ENCODE measurements around the gene DIABLO.
"Not testable (repeated sequence)": the region's sequence is repeated elsewhere in the genome, so short reads cannot be mapped to it uniquely, and the experiment has no call there.

DIABLO gene

DNA sequence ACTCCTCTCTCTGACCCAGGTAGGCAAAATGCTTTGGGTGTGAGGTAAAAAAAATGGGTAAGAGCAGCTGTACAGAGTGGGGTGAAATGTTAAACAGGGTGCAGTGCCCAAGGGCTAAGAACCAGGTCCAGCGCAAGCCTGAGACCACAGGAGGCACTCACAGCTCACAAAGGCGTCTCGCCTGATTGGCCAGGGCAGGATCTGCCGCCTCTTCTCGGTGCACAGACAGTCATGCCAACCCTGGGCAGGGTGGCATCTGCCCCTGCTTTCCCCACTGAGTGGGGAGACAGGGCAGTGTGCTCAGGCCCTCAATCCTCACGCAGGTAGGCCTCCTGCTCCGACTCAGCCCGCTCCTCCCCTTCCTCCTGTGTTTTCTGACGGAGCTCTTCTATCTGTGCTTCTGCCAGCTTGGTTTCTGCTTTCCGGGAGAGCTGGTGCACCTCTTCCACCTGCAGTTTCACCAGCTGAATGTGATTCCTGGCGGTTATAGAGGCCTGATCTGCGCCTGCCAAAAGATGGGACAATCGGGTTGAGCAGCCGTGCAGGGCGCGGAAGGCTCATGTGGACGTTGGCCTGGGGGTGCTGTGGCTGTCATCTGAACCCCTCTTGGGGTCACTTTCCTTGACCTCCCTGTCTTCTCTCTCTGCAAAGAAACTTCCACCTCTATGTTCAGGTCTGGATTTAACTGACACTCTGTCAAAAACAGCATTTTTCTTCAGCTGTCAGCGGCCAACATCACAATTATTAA, 17.6 kb downstream of the DIABLO start:
- no peak for DNase-seq (ENCODE audit: low read depth in 2 of 2)

DNA sequence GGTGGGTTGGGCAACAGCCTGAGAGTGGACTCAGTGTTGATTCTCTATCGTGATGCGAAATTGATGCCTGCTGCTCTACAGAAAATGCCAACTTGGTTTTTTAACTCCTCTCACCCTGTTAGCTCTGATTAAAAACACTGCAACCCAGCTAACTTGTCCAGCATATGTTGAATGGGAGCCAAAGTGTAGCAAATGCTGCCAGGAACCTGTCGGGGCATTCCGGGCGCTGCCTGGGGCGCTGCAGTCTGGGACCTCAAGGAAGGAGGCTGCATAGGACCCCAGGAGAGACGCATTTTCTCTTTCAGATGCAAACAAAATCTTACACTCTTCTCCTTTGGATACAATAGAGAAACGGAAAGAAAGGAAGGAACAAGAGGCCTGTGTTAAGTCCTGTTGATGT, 18.5 kb downstream of the DIABLO start:
- DNase-seq (ENCODE audit: low read depth in 2 of 2) = no peak

DNA sequence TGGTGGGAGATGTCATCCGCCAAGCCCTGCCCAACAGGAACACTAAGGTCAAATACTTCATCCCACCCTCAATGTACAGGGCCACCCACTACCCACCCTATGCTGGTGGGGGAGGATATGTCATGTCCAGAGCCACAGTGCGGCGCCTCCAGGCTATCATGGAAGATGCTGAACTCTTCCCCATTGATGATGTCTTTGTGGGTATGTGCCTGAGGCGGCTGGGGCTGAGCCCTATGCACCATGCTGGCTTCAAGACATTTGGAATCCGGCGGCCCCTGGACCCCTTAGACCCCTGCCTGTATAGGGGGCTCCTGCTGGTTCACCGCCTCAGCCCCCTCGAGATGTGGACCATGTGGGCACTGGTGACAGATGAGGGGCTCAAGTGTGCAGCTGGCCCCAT, 18.9 kb downstream of the DIABLO start:
- no peak for DNase-seq (ENCODE audit: low read depth in 2 of 2)

DNA sequence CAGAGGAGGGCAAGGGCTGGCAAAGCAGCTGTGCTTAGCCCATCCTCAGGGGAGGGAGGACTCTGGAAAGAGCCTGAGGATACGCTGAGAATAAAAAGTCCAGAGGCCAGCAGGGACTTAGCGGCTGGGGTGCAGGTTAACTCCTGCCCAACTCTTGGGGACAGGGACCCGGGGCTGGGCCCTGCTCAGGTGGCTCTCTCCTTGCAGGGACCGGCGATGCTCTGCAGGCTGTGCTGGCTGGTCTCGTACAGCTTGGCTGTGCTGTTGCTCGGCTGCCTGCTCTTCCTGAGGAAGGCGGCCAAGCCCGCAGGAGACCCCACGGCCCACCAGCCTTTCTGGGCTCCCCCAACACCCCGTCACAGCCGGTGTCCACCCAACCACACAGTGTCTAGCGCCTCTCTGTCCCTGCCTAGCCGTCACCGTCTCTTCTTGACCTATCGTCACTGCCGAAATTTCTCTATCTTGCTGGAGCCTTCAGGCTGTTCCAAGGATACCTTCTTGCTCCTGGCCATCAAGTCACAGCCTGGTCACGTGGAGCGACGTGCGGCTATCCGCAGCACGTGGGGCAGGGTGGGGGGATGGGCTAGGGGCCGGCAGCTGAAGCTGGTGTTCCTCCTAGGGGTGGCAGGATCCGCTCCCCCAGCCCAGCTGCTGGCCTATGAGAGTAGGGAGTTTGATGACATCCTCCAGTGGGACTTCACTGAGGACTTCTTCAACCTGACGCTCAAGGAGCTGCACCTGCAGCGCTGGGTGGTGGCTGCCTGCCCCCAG, 19.6 kb downstream of the DIABLO start:
- no peak for DNase-seq (ENCODE audit: low read depth in 2 of 2)

DNA sequence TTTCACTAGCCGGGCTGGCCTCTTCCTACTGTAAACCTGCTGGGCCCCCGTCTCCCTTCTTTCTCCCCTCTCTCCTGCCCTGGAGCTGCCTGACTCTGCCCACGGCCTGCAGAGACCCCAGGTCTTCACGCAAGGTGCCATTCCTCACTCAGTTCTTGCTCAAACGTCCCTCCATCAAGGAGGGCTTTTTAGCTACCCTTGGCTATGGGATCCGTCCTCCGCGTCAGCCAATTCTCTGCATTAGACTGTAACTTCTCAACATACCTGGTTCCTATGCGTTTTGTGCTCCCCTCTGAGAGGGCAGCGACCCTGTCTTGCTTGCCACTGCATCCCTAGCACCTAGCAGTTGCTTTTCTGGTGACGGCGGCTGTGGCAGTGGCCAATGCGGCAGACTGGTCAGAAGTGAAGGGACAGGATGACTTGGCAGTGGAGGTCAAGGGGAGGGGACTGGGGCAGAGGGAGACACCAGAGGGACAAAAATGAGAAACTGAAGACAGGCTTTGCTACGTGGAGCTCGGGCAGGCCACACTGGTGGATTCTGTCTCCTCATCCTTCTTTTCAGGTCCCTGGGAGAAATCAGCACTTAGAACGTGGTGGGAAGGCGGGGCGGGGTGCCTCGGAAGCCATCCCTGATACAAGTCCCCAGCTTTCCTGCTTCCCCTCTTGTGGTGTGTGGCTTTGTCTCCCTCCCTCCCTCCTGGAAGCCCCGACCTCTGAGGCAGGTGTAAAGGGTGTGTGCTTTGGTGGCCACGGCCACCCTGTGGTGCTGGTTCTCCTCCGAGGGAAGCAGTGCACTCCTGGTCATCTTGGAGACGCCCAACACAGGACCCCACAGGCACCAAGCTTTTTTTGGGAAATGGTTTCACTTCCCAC, 20.6 kb downstream of the DIABLO start:
- DNase-seq (ENCODE audit: low read depth in 2 of 2) = no peak

DNA sequence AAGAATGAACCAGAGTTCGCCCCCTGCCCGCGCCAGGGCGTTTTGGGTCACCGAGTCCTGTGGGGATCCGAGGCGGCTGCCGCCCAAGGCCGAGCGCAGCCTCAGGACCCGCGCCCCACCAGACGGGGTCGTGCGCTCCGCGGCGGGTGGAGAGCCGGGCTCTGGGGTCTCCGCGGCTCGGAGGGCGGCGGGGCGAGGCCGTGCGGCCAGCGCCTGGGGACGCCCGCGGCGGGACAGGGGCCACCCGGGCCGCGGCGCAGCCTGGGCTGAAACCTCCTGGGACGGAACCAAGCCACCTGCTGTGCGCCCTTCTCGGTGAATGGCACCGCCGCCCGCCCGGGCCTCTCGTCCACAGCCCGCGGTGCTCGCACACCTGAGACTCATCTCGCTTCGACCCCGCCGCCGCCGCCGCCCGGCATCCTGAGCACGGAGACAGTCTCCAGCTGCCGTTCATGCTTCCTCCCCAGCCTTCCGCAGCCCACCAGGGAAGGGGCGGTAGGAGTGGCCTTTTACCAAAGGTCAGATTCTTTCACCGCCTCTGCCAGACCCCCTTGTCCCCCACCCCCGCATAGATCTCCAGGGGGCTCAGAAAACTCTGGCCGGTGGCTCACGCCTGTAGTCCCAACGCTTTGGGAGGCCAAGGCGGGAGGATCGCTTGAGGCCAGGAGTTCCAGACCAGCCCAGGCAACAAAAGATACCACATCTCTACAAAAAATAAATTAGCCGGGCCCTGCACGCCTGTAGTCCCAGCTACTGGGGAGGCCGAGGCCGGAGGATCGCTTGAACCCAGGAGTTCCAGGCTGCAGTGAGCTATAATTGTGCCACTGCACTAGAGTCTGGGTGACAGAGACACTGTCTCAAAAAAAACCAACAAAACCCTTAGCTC, 21.4 kb downstream of the DIABLO start:
- DNase-seq (ENCODE audit: low read depth in 2 of 2) = no peak

DNA sequence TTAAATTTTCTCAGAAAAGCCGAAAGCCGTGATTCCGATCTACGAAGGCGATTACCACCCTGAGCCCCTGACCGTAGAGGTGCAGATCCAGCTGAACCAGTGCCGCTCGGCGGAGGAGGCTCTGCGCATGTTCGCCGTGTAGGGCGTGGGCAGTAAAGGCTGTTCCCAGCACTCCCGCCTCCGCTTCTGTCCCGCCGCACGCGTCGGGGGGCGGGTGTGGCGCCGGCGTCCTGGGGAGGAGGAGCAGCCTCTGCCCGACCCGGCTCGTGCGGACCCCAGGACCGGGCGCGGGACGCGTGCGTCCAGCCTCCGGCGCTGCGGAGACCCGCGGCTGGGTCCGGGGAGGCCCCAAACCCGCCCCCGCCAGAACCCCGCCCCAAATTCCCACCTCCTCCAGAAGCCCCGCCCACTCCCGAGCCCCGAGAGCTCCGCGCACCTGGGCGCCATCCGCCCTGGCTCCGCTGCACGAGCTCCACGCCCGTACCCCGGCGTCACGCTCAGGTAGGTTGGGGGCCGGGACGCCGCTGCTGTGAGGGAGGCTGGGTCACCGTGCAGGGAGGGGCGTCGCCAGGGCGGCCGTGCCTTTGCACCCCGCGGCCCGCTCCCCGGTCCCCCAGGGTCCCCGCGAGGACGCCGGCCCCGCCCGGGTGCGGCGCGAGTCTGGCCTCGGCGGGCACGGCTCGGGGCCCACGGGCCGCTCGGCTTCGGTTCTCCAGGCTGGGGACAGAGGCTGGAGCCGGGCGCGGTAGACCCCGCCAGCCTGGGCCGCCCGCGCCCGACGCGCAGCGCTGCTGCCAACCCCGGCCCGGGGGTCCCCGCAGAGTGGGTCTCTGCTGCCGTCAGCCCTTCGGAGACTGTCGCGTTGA, 22.3 kb downstream of the DIABLO start, which contains the start of gene B3GNT4:
B3GNT4 (plus strand) TSS at position 409 of the 866 bp plus-strand sequence. CDS start 910 bp downstream, outside the sequence.
- DNase-seq (ENCODE audit: low read depth in 2 of 2) = peak; percentile 31 to 63

DNA sequence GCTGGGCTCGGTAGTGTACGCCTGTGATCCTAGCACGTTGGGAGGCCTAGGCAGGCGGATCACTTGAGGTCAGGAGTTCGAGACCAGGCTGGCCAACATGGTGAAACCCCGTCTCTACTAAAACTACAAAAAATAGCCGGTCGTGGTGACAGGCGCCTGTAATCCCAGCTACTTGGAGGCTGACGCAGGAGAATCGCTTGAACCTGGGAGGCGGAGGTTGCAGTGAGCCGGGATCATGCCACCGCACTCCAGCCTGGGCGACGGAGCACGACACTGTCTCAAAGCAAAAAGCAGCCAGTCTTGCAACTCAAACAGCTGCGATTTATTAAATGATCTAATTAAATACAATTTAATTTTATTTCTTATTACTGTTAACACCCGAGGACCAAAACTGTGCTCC, 23.0 kb downstream of the DIABLO start:
- DNase-seq (ENCODE audit: low read depth in 2 of 2) = not testable (repeated sequence)

DNA sequence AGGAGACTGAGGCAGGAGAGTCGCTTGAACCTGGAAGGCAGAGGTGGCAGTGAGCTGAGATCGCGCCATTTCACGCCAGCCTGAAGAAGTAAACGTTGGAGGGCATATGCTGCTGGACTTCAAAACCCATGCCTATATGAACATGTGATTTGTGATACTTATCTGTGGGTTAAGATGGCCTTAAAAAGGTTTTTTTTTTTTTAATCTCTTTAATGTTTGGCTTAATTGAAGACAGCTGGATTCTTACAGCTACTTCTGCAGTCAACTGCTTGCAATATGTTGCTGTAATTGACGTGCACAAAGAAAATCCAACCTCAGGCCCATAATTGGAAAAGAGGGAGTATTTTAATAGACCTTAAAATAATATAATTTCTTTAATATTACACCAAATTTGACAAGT, 23.8 kb downstream of the DIABLO start:
- DNase-seq (ENCODE audit: low read depth in 2 of 2) = no peak

DNA sequence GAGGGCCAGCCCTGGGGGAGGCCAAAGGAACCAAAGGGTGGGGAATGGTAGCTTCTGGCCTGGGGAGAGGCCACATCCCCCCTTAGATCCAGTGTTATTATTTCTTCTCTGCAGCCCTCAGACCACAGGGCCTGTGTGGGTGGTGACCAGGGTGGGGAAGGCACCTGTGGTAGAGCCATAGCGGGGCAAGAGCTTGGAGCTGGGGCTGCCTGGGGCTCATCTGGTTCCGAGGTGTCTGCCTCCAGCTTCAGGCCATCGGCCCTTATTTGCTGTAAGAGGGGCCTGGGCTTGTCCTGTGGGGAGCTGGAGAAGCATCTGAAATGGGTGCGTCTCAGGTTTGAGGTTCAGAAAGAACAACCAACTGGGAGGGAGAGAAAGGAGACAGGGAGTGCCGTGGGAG, 24.5 kb downstream of the DIABLO start:
- DNase-seq (ENCODE audit: low read depth in 2 of 2) = no peak

DNA sequence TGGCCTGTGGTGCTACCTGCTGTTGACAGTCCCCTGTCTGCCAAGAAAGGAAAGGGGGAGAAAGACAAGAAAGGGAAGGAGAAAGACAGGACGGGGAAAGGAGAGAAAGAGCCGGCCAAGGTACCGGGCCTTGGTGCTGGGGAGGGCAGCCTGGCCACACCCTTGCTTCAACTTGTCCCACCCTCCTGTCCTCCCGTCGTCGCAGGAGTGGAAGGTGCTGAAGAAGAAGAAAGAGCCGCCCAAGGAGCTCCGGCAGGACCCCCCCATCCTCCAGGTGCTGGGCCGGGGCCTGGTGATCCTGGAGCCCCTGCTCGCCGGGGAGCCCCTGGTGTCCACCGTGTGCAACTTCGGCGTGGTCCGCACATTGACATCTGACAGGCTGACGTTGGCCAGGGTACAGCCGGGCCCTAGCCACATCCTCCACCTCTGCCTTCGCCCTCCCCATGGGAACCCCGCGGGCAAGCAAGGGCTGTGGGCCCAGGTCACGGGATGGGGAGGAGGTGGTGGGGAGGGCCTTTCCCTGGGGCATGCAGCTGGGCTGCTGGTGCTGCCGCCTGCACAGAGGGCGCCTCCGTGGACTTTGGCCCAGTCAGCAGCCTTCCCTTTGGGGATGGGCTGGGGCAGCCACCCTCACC, 25.2 kb downstream of the DIABLO start:
- no peak for DNase-seq (ENCODE audit: low read depth in 2 of 2)

DNA sequence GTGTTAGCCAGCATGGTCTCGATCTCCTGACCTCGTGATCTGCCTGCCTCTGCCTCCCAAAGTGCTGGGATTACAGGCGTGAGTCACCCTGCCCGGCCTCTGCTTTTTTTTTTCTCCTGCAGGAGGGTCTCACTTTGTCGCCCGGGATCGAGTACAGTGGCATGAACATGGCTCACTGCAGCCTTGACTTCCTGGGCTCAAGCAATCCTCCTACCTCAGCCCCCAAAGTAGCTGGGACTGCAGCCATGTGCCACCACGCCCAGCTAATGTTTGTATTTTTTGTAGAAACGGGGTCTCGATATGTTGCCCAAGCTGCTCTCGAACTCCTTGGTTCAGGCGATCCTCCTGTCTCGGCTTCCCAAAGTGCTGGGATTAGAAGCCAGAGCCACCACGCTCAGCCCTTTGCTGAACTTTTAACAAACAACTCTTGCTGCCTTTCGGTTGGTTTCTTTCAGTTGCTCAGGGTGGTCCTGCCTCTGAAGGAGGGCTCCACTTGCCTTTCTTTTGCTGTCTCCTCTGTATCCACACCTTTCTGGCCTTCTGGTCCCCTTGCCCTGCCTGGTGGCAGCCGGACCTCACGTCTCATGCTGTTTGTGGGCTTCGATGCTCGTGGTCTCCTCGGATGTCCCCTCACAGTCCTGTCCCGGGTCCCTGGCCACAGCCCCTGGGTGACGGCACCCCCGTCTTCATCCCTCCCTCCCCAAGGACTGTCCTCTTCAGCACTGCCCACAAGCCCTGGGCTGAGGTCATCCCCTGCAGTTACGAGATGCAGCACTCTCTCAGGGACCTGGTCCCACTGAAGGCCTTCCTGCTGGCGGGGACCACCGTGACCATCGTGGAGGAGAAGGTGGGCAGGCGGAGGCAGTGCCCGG, 26.1 kb downstream of the DIABLO start:
- no peak for DNase-seq (ENCODE audit: low read depth in 2 of 2)

DNA sequence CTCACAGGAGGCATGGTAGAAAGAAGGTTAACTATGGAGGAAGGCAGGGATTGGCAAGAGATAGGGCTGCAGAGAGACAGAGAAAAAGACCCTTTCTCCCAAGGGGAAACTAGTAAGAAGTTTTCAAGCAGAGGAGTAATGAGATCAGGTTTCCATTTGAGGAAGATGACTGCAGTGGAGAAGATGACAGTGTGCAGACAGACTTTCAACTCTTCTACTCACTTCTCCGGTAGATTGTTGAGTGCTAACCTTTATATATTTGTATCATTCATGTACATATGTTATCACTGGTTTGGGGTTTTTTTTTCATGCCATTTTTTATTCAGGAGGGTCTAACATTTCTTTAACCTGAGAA, 28.3 kb downstream of the DIABLO start:
- DNase-seq (ENCODE audit: low read depth in 2 of 2) = no peak

DNA sequence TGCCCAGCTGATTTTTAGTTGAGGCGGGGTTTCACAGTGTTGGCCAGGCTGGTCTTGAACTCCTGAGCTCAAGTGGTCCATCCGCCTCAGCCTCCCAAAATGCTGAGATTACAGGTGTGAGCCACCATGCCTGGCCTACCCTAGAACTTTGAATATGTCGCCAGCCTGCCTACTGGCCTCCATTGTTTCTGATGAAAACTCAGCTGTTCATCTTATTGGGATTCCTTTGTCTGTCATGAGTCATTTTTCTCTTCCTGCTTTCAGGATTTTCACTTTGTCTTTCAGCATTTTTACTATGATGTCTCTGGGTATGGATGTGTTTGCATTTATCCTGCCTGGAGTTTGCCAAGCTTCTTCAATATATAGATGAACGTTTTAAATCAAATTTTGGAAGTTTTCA, 30.4 kb downstream of the DIABLO start:
- DNase-seq (ENCODE audit: low read depth in 2 of 2) = no peak

DNA sequence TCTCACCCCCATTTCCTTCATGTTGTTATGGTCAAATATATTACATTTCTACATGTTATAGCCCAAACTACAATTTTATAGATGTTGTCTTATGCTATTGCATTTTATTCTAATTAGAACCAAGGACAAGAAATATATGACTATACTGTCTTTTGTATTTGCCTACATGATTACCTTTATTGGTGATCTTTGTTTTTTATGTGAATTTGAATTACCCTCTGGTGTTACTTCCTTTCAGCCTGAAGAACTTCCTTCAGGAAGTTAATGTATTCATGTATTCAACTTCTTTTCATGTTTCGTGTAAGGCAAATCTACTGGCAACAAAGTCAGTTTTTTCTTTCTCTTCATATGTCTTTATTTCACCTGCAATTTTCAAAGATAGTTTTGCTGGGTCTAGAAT, 31.0 kb downstream of the DIABLO start:
- DNase-seq (ENCODE audit: low read depth in 2 of 2) = no peak

DNA sequence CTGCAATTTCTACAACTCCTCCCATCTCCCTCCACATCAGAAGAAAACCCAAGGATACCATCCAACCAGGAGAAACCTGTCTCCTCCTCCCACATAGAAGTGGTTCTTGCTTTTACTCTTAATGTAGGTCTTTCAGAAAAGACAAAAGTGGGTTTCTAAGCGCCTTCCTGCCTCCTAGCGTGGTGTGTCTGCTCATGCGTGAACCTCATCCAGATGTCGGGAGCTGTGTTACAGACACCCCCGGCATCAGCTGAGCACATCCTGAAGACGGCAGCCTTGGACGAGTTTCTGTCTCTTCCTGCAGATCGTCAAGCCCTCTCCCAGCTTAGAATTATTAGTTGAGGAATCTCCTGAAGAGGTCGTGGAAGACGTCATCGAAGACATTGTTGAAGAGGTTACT, 33.4 kb downstream of the DIABLO start:
- DNase-seq (ENCODE audit: low read depth in 2 of 2) = no peak

DNA sequence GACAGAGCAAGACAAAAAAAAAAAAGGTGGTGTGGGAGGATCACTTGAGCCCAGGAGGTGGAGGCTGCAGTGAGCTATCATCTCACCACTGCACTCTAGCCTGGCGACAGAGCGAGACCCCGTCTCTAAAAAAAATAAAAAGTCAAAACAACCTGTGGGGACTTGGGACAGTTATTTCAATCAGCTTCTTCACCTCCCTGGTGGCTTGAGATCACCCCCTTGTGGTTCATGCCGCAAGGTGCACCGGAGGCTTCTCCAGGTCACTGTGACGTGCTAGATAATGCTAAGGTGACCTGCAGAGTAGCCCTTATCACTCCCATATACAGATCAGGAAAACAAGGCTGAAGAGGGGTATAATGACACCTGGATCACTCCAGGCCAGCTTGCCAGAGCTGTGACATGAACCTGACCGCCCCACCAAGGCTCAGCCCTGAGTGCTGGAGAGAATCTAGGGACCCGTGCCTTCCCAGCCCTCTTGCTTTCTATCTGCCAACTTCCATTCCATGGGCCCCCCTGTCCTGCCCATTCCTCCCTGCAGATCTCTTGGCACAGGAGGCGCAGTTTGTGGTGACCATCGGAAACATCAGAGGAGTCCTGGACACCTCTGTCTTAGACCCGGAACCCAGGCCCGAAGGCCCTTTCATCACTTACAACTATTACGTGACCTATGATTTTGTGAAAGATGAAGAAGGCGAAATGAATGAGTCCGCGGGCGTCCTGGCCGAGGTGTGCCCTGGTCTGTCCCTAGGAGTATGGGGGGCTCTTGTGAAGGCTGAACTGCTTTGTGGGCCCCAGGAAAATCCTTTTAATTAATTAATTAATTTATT, 34.8 kb downstream of the DIABLO start:
- DNase-seq (ENCODE audit: low read depth in 2 of 2) = peak; percentile 31 to 69

Data from stimulated activated CD4-positive, alpha-beta T cell treated with anti-CD3 and anti-CD28 coated beads, Interleukin-12 subunit alpha, Interleukin-12 subunit beta, amount 100 ng/mL, for 24 hours (primary cell).